Gastrocnemius medialis (tissue), 4 donors: Measurements from ENCODE around the gene VMP1. TPM values are rescaled to one million over a fixed set of nuclear protein-coding genes. Genes with fewer than 3 reads are reported as not detected.
"Not testable (repeated sequence)": the region's sequence is repeated elsewhere in the genome, so short reads cannot be mapped to it uniquely, and the experiment has no call there.

Experiments
- ATAC-seq, 2 donors: fragments of 150-250 bp; one replicate each; pipeline ENCODE4 v1.9.1; 2016
- DNase-seq, 2 donors: peaks; one replicate each; pipeline ENCODE4 v3.0.0-alpha.2; 2019
- H3K27ac ChIP-seq, 4 donors: fragments of 200-600 bp; sonication (generic); 1 replicate in 1 of 4; 2 replicates in 3 of 4; pipeline ENCODE4 v1.5.1; 2016 to 2018; ENCODE audit warnings: mild to moderate bottlenecking in 2 of 4, moderate library complexity in 1 of 4
- H3K27me3 ChIP-seq, 3 donors: fragments of 200-600 bp; sonication (generic) in 2 of 3; 1 replicate in 1 of 3; 2 replicates in 2 of 3; pipeline versions ENCODE4 v1.5.1 to v1.6.0; 2016 to 2019; ENCODE audit warnings: mild to moderate bottlenecking in 1 of 3, moderate library complexity in 1 of 3
- H3K36me3 ChIP-seq, 2 donors: fragments of 200-600 bp; sonication (generic) in 1 of 2; one replicate each; pipeline ENCODE4 v1.5.1; 2017 to 2018
- H3K4me1 ChIP-seq, 2 donors: fragments of 200-600 bp; sonication (generic) in 1 of 2; one replicate each; pipeline ENCODE4 v1.5.1; 2016 to 2017; ENCODE audit warnings: mild to moderate bottlenecking in 2 of 2
- H3K4me3 ChIP-seq, 4 donors: fragments of 200-600 bp; sonication (generic) in 3 of 4; 1 replicate in 1 of 4; 2 replicates in 3 of 4; pipeline ENCODE4 v1.5.1; 2016 to 2019; ENCODE audit warnings: mild to moderate bottlenecking in 2 of 4
- H3K9me3 ChIP-seq, 3 donors: fragments of 200-600 bp; sonication (generic) in 2 of 3; 1 replicate in 1 of 3; 2 replicates in 2 of 3; pipeline ENCODE4 v1.5.1; 2016 to 2019
- POLR2A ChIP-seq, 2 donors: fragments of 450-650 bp; IDR thresholded peaks; one replicate each; pipeline ENCODE4 v1.6.1; 2017; ENCODE audit warnings: antibody characterized with exemption in 2 of 2, mild to moderate bottlenecking in 2 of 2, moderate library complexity in 2 of 2
- in situ Hi-C, 4 donors: fragments of 200-750 bp; cut with MboI; loops; one replicate each; pipeline versions ENCODE4 v1.15.0 to v1.8.0; 2017; ENCODE audit warnings: low sequenced_read_pairs in 4 of 4
- intact Hi-C: fragments of 100-400 bp; cut with DNase I; formaldehyde crosslinking; loops from one replicate; pipeline ENCODE4 v1.15.1; 2023; ENCODE audit warnings: low total_unique reads
- total RNA-seq, 4 donors: library from RNA; depleted of rRNA; stranded (reverse); fragments of >200 nt; gene quantifications; one replicate each; pipeline versions ENCODE4 v1.1.0 to v1.2.3, GENCODE V29; 2016
- TF ChIP-seq, protein P1 (sequence below), 5 experiments: fragments of 450-650 bp in 3 of 5; fragments of 200-600 bp in 2 of 5; sonication (generic) in 2 of 5; IDR thresholded peaks in 4 of 5; conservative IDR thresholded peaks in 1 of 5; 1 replicate in 4 of 5; 2 replicates in 1 of 5; pipeline ENCODE4 v1.5.1; 2016 to 2019; ENCODE audit warnings: antibody characterized with exemption in 5 of 5, mild to moderate bottlenecking in 3 of 5, moderate library complexity in 3 of 5

The VMP1 gene
- total RNA-seq, 4 donors from 2014 or later = 39.2 to 55.0 (median 48.4) TPM

DNA sequence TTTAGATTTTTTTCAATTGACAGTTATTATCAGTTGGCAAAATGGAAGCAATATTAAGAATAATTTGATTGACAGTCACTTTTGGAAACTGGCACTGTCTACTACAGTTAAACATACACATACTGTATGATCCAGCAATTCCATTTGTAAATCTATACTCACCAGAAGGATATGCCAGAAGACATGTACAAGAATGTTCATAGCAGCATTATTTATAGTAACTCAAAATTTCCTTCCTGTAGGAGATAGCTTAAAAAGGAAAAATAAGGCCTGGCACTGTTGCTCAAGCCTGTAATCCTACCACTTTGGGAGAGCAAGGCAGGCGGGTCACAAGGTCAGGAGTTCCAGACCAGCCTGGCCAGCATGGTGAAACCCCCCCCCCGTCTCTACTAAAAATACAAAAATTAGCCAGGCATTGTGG lies 89.3 kb downstream of the VMP1 start:
- Histone ChIP-seq H3K4me1 (no peaks in the 10 kb centered on the region), H3K9me3 (no peaks in the 10 kb centered on the region), H3K36me3 (peaks cover 0 to 5% of the 10 kb centered on the region in 2 donors), H3K4me3 (no peak overlapping the region), H3K27ac (no peak overlapping the region), H3K27me3 (no peaks in the 10 kb centered on the region)
- in situ Hi-C loops (no loop called here), intact Hi-C loops (no loop called here)
- DNase-seq = no peak
- TF ChIP-seq, protein P1, sequence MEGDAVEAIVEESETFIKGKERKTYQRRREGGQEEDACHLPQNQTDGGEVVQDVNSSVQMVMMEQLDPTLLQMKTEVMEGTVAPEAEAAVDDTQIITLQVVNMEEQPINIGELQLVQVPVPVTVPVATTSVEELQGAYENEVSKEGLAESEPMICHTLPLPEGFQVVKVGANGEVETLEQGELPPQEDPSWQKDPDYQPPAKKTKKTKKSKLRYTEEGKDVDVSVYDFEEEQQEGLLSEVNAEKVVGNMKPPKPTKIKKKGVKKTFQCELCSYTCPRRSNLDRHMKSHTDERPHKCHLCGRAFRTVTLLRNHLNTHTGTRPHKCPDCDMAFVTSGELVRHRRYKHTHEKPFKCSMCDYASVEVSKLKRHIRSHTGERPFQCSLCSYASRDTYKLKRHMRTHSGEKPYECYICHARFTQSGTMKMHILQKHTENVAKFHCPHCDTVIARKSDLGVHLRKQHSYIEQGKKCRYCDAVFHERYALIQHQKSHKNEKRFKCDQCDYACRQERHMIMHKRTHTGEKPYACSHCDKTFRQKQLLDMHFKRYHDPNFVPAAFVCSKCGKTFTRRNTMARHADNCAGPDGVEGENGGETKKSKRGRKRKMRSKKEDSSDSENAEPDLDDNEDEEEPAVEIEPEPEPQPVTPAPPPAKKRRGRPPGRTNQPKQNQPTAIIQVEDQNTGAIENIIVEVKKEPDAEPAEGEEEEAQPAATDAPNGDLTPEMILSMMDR (IDR thresholded peaks at IDR 0.05 in 4 of 5, conservative IDR thresholded peaks at IDR 0.05 in 1 of 5) = no peak
- ATAC-seq = no peak

DNA sequence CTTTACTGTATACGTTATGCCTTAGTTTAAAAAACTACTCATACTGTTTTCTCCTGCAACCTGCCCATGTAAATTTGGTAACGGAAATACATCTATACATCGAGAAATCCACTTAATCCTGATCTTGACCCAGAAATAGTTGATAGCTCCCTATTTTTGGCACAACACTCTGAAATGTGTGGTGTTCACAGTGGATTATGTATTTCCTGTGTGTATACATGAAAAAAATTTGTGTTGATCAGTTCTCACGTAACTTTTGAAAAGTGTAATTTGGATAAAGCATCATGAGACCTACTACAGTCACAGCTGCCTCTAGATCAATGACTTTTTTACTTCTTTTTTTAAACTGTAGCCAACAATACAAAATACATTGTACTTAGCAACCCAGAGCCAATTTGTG lies 90.7 kb downstream of the VMP1 start:
- no peak overlapping the region for H3K4me3 ChIP-seq
- intact Hi-C loops = no loop called here
- no peak overlapping the region for H3K27ac ChIP-seq
- peaks cover 0 to 4% of the 10 kb centered on the region in 2 donors for H3K36me3 ChIP-seq
- no peak for ATAC-seq
- TF ChIP-seq, protein P1 (IDR thresholded peaks at IDR 0.05 in 4 of 5, conservative IDR thresholded peaks at IDR 0.05 in 1 of 5) = no peak
- TF ChIP-seq POLR2A (IDR thresholded peaks at IDR 0.05) = no peak
- H3K9me3 ChIP-seq = no peaks in the 10 kb centered on the region
- in situ Hi-C loops = no loop called here
- no peaks in the 10 kb centered on the region for H3K4me1 ChIP-seq
- H3K27me3 ChIP-seq = no peaks in the 10 kb centered on the region
- no peak for DNase-seq

DNA sequence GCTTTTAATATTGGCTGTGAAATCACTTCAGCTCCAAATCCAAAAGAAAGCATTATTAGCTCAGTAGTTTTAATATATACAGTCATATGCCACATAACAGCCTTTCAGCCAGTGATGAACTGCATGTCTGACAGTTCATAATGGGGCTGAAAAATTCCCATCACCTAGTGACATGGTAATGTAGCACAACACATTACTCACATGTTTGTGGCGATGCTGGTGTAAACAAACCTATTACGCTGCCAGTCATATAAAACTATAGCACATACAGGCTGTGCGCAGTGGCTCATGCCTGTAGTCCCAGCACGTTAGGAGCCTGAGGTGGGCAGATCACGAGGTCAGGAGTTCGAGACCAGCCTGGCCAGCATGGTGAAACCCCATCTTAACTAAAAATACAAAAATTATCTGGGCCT lies 93.1 kb downstream of the VMP1 start:
- H3K36me3 ChIP-seq = no peaks in the 10 kb centered on the region
- in situ Hi-C loops (no loop called here), intact Hi-C loops (no loop called here)
- H3K27me3 ChIP-seq = no peaks in the 10 kb centered on the region
- H3K4me3 ChIP-seq = no peak overlapping the region
- ATAC-seq (no peak), DNase-seq (no peak)
- H3K9me3 ChIP-seq = no peaks in the 10 kb centered on the region
- no peaks in the 10 kb centered on the region for H3K4me1 ChIP-seq
- no peak overlapping the region for H3K27ac ChIP-seq
- no peak for TF ChIP-seq POLR2A (IDR thresholded peaks at IDR 0.05)

DNA sequence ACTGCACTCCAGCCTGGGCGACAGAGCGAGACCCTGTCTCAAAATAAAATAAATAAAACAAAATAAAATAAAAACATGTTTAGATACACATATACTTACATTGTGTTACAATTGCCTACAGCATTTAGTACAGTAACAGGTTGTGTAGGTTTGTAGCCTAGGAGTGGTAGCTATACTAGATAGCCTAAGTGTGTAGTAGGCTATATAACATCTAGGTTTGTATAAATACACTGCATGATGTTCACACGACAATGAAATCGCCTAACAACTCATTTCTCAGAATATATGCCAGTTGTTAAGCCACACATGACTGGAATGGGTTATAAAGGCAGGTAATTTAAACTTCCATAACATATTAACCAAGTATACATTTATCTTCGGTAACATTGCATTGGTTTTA lies 94.7 kb downstream of the VMP1 start:
- DNase-seq (no peak), ATAC-seq (no peak)
- no peak for TF ChIP-seq POLR2A (IDR thresholded peaks at IDR 0.05)
- TF ChIP-seq, protein P1 (IDR thresholded peaks at IDR 0.05 in 4 of 5, conservative IDR thresholded peaks at IDR 0.05 in 1 of 5) = no peak
- no peak overlapping the region for H3K4me3 ChIP-seq
- no peaks in the 10 kb centered on the region for H3K9me3 ChIP-seq
- no peak overlapping the region for H3K27ac ChIP-seq
- intact Hi-C loops (no loop called here), in situ Hi-C loops (no loop called here)
- H3K27me3 ChIP-seq = no peaks in the 10 kb centered on the region
- no peaks in the 10 kb centered on the region for H3K36me3 ChIP-seq
- no peaks in the 10 kb centered on the region for H3K4me1 ChIP-seq

DNA sequence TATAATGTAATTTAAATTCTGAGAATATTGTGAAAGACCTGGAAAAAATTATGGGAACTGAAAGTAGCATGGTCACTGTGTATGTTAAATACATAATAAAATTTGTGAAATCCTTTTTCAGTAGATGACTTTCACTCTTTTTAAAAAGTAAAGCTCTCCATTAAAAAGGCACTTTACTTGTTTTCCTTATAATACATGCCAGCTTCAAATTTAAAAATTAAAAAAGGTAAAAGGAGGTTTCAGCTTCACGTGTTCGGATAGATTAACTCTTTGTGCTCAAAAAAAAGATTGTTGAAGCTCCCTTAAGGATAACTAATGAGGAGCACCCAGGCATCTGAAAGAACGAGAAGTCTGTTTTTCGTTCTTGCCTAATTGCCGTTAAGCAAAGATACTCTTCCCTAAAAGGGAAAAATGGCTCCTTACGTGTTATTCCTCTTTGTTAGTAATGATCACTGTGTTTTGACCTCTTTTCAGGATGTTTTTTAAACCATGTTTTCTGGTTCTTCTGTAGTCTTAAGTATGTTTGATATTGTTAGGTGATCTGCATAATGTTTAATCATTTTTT lies 97.5 kb downstream of the VMP1 start:
- Histone ChIP-seq H3K4me1 (no peaks in the 10 kb centered on the region), H3K27me3 (no peaks in the 10 kb centered on the region), H3K9me3 (no peaks in the 10 kb centered on the region), H3K36me3 (peaks cover 0 to 4% of the 10 kb centered on the region in 2 donors), H3K4me3 (no peak overlapping the region), H3K27ac (peak overlapping the region in 3 of 4 donors; percentile 6 to 38 (median 19))
- intact Hi-C loops = no loop called here
- in situ Hi-C loops = no loop called here
- no peak for ATAC-seq
- no peak for TF ChIP-seq POLR2A (IDR thresholded peaks at IDR 0.05)
- TF ChIP-seq, protein P1 (IDR thresholded peaks at IDR 0.05 in 4 of 5, conservative IDR thresholded peaks at IDR 0.05 in 1 of 5) = no peak
- DNase-seq = no peak

DNA sequence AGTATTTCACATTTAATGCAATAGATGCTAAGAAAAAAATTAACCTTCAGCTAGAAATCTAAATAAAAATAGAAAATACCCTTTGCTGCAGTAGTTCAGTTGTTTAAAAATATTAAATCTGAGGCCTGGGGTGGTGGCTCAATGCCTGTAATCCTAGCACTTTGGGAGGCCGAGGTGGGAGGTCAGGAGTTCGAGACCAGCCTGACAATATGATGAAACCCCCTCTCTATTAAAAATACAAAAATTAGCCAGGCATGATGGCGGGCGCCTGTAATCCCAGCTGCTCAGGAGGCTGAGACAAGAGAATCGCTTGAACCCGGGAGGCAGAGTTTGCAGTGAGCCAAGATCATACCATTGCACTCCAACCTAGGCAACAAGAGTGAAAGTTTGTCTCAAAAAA lies 98.9 kb downstream of the VMP1 start:
- H3K4me3 ChIP-seq, in situ Hi-C loops, DNase-seq, H3K27me3 ChIP-seq, intact Hi-C loops, H3K9me3 ChIP-seq, H3K4me1 ChIP-seq, H3K36me3 ChIP-seq, ATAC-seq: not testable (repeated sequence)
- peak overlapping the region in 1 of 4 donors; percentile 0 for H3K27ac ChIP-seq
